ENCODE data around the gene SLC10A7.

SLC10A7 gene

GRCh38 chr4:146477054-146477453, 44.7 kb downstream of the SLC10A7 start:
- peaks cover 16% of the 10 kb centered on the region for H3K36me3 Mint-ChIP-seq
- peaks cover 10% of the 10 kb centered on the region for H3K9me3 Mint-ChIP-seq (ENCODE audit: low read depth)
- H3K4me3 Mint-ChIP-seq: no peak overlapping the region
- H3K27me3 Mint-ChIP-seq: no peaks in the 10 kb centered on the region
- no peak overlapping the region for H3K27ac Mint-ChIP-seq
- peaks cover 4% of the 10 kb centered on the region for H3K4me1 Mint-ChIP-seq (ENCODE audit: low read depth)

GRCh38 chr4:146472404-146472803, 49.3 kb downstream of the SLC10A7 start:
- H3K36me3 Mint-ChIP-seq: peaks cover 4% of the 10 kb centered on the region
- no peak overlapping the region for H3K27ac Mint-ChIP-seq
- H3K9me3 Mint-ChIP-seq (ENCODE audit: low read depth): no peaks in the 10 kb centered on the region
- no peaks in the 10 kb centered on the region for H3K27me3 Mint-ChIP-seq
- H3K4me1 Mint-ChIP-seq (ENCODE audit: low read depth): peaks cover 4% of the 10 kb centered on the region
- no peak overlapping the region for H3K4me3 Mint-ChIP-seq

DNA sequence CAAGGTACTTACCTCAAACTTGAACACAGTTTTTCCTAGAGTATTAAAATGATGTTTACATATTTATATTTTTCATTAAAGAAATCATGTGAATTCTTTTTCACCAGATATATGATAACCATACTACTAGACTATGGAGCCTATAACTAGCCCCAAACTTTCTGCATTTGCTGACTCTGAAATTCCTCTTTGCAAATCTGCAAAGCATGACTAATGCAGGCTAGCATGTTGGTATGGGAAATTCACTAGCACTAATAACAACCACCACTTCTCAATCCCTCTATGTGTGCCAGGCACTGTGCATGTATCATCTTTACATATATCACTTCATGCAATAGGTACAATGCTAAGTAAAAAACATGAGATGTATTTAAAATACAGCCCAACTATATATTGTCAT, 51.1 kb downstream of the SLC10A7 start:
- Mint-ChIP-seq H3K27ac (no peak overlapping the region), H3K4me3 (no peak overlapping the region), H3K36me3 (no peaks in the 10 kb centered on the region), H3K27me3 (no peaks in the 10 kb centered on the region), H3K9me3 (ENCODE audit: low read depth) (no peaks in the 10 kb centered on the region), H3K4me1 (ENCODE audit: low read depth) (peaks cover 7% of the 10 kb centered on the region)

DNA sequence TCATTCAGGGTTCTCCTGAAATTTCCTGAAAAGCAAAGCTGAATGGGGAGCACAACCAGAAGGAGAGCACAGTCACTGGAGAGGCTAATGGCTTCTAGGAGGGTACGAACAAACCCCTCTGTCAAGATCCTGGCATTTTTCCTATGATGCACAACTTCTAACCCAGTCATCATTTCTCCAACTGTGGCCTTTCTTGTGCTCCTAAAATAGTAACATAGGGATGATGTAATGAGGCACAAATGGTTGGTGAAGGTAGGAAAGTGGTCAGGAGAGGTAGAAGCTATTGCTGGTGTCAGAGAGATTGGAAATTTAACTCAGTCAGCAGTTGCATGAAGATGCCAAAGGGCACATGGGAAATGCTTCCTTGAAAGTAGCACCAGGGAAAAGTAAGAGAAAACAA, 52.7 kb downstream of the SLC10A7 start:
- Mint-ChIP-seq H3K36me3 (no peaks in the 10 kb centered on the region), H3K4me1 (ENCODE audit: low read depth) (peaks cover 8% of the 10 kb centered on the region), H3K27me3 (no peaks in the 10 kb centered on the region), H3K27ac (no peak overlapping the region), H3K4me3 (no peak overlapping the region), H3K9me3 (ENCODE audit: low read depth) (no peaks in the 10 kb centered on the region)

- no peak overlapping the region for H3K4me3 Mint-ChIP-seq
- H3K27ac Mint-ChIP-seq: no peak overlapping the region
- no peaks in the 10 kb centered on the region for H3K36me3 Mint-ChIP-seq
- H3K4me1 Mint-ChIP-seq (ENCODE audit: low read depth): peaks cover 18% of the 10 kb centered on the region
- no peaks in the 10 kb centered on the region for H3K9me3 Mint-ChIP-seq (ENCODE audit: low read depth)
- no peaks in the 10 kb centered on the region for H3K27me3 Mint-ChIP-seq
Measured at GRCh38 chr4:146465628-146466027, 56.1 kb downstream of the SLC10A7 start.

- Mint-ChIP-seq H3K27ac (no peak overlapping the region), H3K4me1 (ENCODE audit: low read depth) (peaks cover 42% of the 10 kb centered on the region), H3K4me3 (no peak overlapping the region), H3K27me3 (no peaks in the 10 kb centered on the region), H3K36me3 (peaks cover 6% of the 10 kb centered on the region), H3K9me3 (ENCODE audit: low read depth) (peaks cover 4% of the 10 kb centered on the region)
Measured at GRCh38 chr4:146462251-146462650, 59.5 kb downstream of the SLC10A7 start.

DNA sequence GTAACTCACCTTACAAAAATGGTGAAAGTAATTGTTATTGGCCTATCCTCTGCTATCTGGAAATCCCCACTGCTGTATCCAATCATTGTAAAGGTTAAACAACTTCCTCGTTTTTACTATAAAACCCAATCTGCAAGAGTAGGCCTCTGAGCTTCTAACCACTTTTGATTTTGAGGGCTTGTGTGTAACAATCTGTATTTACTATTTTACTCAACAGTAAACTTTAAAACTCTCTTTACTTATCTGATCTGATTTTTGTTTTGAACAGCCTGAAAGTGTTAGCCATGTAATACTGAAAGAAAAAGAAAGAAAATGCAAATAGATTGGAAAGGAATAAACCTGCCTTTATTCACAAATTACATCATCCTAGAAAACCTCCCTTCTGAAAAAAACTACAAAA, 63.1 kb downstream of the SLC10A7 start:
- Mint-ChIP-seq H3K27me3 (no peaks in the 10 kb centered on the region), H3K27ac (peak overlapping the region; percentile 95), H3K4me3 (peak overlapping the region; percentile 80), H3K36me3 (peaks cover 6% of the 10 kb centered on the region), H3K9me3 (ENCODE audit: low read depth) (peaks cover 4% of the 10 kb centered on the region), H3K4me1 (ENCODE audit: low read depth) (peaks cover 41% of the 10 kb centered on the region)

DNA sequence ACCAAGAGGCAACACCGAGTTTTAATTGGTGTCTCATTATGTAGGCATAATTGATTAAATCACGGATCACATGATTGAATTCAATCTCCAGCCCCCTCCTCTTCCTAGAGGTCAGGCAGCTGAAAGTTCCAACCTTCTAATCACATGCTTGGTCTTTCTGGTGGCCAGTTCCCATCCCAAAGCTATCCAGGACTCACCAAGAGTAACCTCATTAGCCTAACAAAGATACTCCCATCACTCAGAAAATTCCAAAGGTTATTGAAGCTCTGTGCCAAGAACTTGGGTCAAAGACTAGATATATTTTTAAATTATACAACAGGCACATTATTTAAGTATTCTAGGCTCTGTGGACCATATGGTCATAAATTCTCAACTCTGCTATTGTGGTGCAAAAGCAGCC, 65.1 kb downstream of the SLC10A7 start:
- H3K9me3 Mint-ChIP-seq (ENCODE audit: low read depth): peaks cover 4% of the 10 kb centered on the region
- peaks cover 6% of the 10 kb centered on the region for H3K36me3 Mint-ChIP-seq
- H3K4me1 Mint-ChIP-seq (ENCODE audit: low read depth): peaks cover 39% of the 10 kb centered on the region
- no peak overlapping the region for H3K4me3 Mint-ChIP-seq
- no peaks in the 10 kb centered on the region for H3K27me3 Mint-ChIP-seq
- H3K27ac Mint-ChIP-seq: no peak overlapping the region

GRCh38 chr4:146453181-146453807, 68.4 kb downstream of the SLC10A7 start:
- H3K27ac Mint-ChIP-seq: no peak overlapping the region
- no peaks in the 10 kb centered on the region for H3K27me3 Mint-ChIP-seq
- H3K4me1 Mint-ChIP-seq (ENCODE audit: low read depth): peaks cover 43% of the 10 kb centered on the region
- H3K9me3 Mint-ChIP-seq (ENCODE audit: low read depth): peaks cover 7% of the 10 kb centered on the region
- H3K4me3 Mint-ChIP-seq: no peak overlapping the region
- H3K36me3 Mint-ChIP-seq: peaks cover 9% of the 10 kb centered on the region

DNA sequence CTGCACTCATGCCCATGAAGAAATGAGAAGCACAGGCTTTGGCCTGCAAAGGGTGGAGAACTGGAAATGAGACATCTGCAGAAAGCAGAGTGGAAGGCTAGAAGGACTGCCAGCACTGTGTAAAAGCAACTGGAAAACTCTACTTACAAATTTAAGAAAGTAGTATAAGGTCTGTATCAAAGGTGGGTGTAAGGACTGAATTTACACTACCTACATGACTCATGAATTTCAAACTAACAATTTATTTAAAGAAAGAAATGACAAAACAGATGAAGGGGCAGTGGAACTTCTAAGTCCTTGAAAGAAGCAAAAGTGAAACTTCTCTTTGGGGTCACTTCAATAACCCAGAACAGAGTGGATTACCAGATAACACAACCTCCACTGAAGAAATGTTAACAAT, 71.2 kb downstream of the SLC10A7 start:
- peaks cover 31% of the 10 kb centered on the region for H3K4me1 Mint-ChIP-seq (ENCODE audit: low read depth)
- H3K27me3 Mint-ChIP-seq: no peaks in the 10 kb centered on the region
- peak overlapping the region; percentile 89 for H3K27ac Mint-ChIP-seq
- H3K36me3 Mint-ChIP-seq: peaks cover 19% of the 10 kb centered on the region
- peaks cover 5% of the 10 kb centered on the region for H3K9me3 Mint-ChIP-seq (ENCODE audit: low read depth)
- peak overlapping the region; percentile 51 for H3K4me3 Mint-ChIP-seq

GRCh38 chr4:146446555-146446954, 75.2 kb downstream of the SLC10A7 start:
- Mint-ChIP-seq H3K4me1 (ENCODE audit: low read depth) (peaks cover 30% of the 10 kb centered on the region), H3K27me3 (no peaks in the 10 kb centered on the region), H3K9me3 (ENCODE audit: low read depth) (peaks cover 4% of the 10 kb centered on the region), H3K27ac (no peak overlapping the region), H3K4me3 (no peak overlapping the region), H3K36me3 (peaks cover 23% of the 10 kb centered on the region)

- Mint-ChIP-seq H3K27me3 (no peaks in the 10 kb centered on the region), H3K27ac (no peak overlapping the region), H3K4me3 (no peak overlapping the region), H3K36me3 (peaks cover 19% of the 10 kb centered on the region), H3K9me3 (ENCODE audit: low read depth) (no peaks in the 10 kb centered on the region), H3K4me1 (ENCODE audit: low read depth) (peaks cover 20% of the 10 kb centered on the region)
Measured at GRCh38 chr4:146445198-146446150, 76.3 kb downstream of the SLC10A7 start.

GRCh38 chr4:146443525-146443924, 78.2 kb downstream of the SLC10A7 start:
- no peak overlapping the region for H3K4me3 Mint-ChIP-seq
- H3K9me3 Mint-ChIP-seq (ENCODE audit: low read depth): no peaks in the 10 kb centered on the region

DNA sequence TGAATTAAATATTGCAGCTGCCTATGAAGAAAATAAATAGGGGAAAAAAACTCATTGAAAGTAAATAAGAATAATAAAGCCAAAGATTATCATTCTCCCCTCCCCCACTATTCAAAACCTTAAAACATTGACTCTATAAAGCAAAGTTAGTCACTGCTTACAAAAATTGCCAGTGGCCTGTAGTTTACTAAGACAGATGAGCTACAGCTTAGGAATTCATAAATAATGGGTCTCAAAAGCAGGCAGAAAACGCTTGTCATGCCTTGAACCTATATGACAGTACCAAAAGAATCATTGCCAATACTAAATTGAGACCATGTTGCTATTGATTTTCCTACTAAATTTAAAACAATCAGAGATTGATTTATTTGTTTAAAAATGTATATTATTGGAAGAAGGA, 78.9 kb downstream of the SLC10A7 start:
- H3K9me3 Mint-ChIP-seq (ENCODE audit: low read depth): no peaks in the 10 kb centered on the region
- no peaks in the 10 kb centered on the region for H3K27me3 Mint-ChIP-seq
- no peak overlapping the region for H3K4me3 Mint-ChIP-seq
- H3K27ac Mint-ChIP-seq: no peak overlapping the region
- H3K36me3 Mint-ChIP-seq: peaks cover 16% of the 10 kb centered on the region
- peaks cover 9% of the 10 kb centered on the region for H3K4me1 Mint-ChIP-seq (ENCODE audit: low read depth)

More at GRCh38 chr4:146443525-146443924, 78.2 kb downstream of the SLC10A7 start:
- Mint-ChIP-seq H3K27ac (no peak overlapping the region), H3K27me3 (no peaks in the 10 kb centered on the region), H3K36me3 (peaks cover 16% of the 10 kb centered on the region), H3K4me1 (ENCODE audit: low read depth) (peaks cover 7% of the 10 kb centered on the region)

DNA sequence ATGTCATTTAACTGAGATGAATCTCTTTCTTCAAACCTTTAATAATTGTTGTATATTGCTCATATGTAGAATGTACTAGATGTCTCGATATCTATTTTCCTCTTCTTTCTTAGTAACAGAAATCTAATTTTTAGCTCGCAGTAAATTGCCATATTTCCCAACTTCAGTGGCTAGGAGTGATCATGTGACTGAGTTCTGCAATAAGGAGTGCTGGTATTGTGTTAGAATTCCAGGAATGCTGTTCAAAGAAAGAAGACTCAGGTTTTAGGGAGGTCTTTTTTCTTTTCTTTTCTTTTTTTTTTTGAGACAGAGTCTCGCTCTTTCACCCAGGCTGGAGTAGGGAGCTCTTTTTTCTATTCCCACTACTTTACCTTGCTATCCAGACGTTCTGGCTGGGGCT, 81.7 kb downstream of the SLC10A7 start:
- Mint-ChIP-seq H3K4me3 (no peak overlapping the region), H3K36me3 (no peaks in the 10 kb centered on the region), H3K9me3 (ENCODE audit: low read depth) (no peaks in the 10 kb centered on the region), H3K4me1 (ENCODE audit: low read depth) (peaks cover 7% of the 10 kb centered on the region), H3K27me3 (no peaks in the 10 kb centered on the region), H3K27ac (no peak overlapping the region)

All from activated naive CD8-positive, alpha-beta T cell (primary cell).